Urothelium cell line (cell line): ENCODE measurements around the gene PROSER3.
"Not testable (repeated sequence)": the region's sequence is repeated elsewhere in the genome, so short reads cannot be mapped to it uniquely, and the experiment has no call there.

Experiments
- DNase-seq: peaks from one replicate; pipeline ENCODE4 v3.0.0; 2011; ENCODE audit warnings: low spot score, mixed read lengths
- FAIRE-seq: peaks from 2 replicates; lab custom pipeline; 2011; peaks lifted over from hg19 to GRCh38; lab: Jason Lieb, UNC

PROSER3 gene

GRCh38 chr19:35721374-35721773, 36.6 kb upstream of the PROSER3 start:
- DNase-seq (no peak), FAIRE-seq (no peak)

- FAIRE-seq = no peak
- no peak for DNase-seq
These were observed 35.5 kb upstream of the PROSER3 start for GRCh38 chr19:35722461-35722860.

GRCh38 chr19:35722897-35723296, 35.1 kb upstream of the PROSER3 start:
- no peak for FAIRE-seq

GRCh38 chr19:35723671-35724070, 34.3 kb upstream of the PROSER3 start:
- no peak for DNase-seq
- no peak for FAIRE-seq

More at GRCh38 chr19:35722897-35723296, 35.1 kb upstream of the PROSER3 start:
- DNase-seq = no peak

- not testable (repeated sequence) for FAIRE-seq
These were observed 33.8 kb upstream of the PROSER3 start for GRCh38 chr19:35724132-35724531.

GRCh38 chr19:35724560-35724959, 33.4 kb upstream of the PROSER3 start:
- FAIRE-seq (no peak), DNase-seq (no peak)

More at GRCh38 chr19:35724132-35724531, 33.8 kb upstream of the PROSER3 start:
- not testable (repeated sequence) for DNase-seq

GRCh38 chr19:35725216-35725861, 32.6 kb upstream of the PROSER3 start:
- DNase-seq (no peak), FAIRE-seq (no peak)

GRCh38 chr19:35727053-35727955, 30.7 kb upstream of the PROSER3 start:
- FAIRE-seq (no peak), DNase-seq (no peak)

GRCh38 chr19:35727956-35728706, 29.8 kb upstream of the PROSER3 start:
- no peak for FAIRE-seq
- no peak for DNase-seq

- FAIRE-seq (no peak), DNase-seq (no peak)
These were observed 29.0 kb upstream of the PROSER3 start for GRCh38 chr19:35729021-35729420.

- FAIRE-seq (no peak), DNase-seq (no peak)
These were observed 28.2 kb upstream of the PROSER3 start for GRCh38 chr19:35729763-35730162.

GRCh38 chr19:35730326-35730725, 27.6 kb upstream of the PROSER3 start:
- FAIRE-seq = no peak

GRCh38 chr19:35731353-35731752, 26.6 kb upstream of the PROSER3 start:
- DNase-seq (no peak), FAIRE-seq (no peak)

More at GRCh38 chr19:35730326-35730725, 27.6 kb upstream of the PROSER3 start:
- DNase-seq = no peak

GRCh38 chr19:35731779-35732405, 26.1 kb upstream of the PROSER3 start:
- DNase-seq (no peak), FAIRE-seq (no peak)

GRCh38 chr19:35732540-35733179, 25.3 kb upstream of the PROSER3 start:
- FAIRE-seq (no peak), DNase-seq (no peak)

GRCh38 chr19:35733180-35734125, 24.5 kb upstream of the PROSER3 start:
- no peak for DNase-seq
- FAIRE-seq = no peak

GRCh38 chr19:35734273-35734672, 23.7 kb upstream of the PROSER3 start:
- FAIRE-seq (no peak), DNase-seq (no peak)

GRCh38 chr19:35734889-35735288, 23.1 kb upstream of the PROSER3 start:
- DNase-seq (no peak), FAIRE-seq (no peak)
